Fibroblast of the aortic adventitia (primary cell): ENCODE data around the gene LTBP1. TPM values are rescaled to one million over a fixed set of nuclear protein-coding genes. Genes with fewer than 3 reads are reported as not detected.

Experiments used
- DNase-seq: peaks from one replicate; pipeline ENCODE4 v3.0.0-alpha.2; 2010; ENCODE audit warnings: low read depth
- H3K4me3 ChIP-seq: 2 replicates; pipeline ENCODE4 v1.5.1; 2011; ENCODE audit warnings: low read depth, mild to moderate bottlenecking, control low read depth, low read length, moderate library complexity
- total RNA-seq: library from RNA; depleted of rRNA; stranded (reverse); fragments of >200 nt; gene quantifications from 2 replicates; pipeline ENCODE4 v1.2.3, GENCODE V29; 2012; ENCODE audit warnings: low replicate concordance
- TF ChIP-seq, protein P1 (sequence below): IDR thresholded peaks from 2 replicates; pipeline ENCODE4 v1.5.1; 2011; ENCODE audit warnings: mild to moderate bottlenecking, low read length, control low read depth, inconsistent platforms; ENCODE audit not compliant: insufficient read depth

LTBP1 gene
- total RNA-seq, 1 donor, result 947 TPM

DNA sequence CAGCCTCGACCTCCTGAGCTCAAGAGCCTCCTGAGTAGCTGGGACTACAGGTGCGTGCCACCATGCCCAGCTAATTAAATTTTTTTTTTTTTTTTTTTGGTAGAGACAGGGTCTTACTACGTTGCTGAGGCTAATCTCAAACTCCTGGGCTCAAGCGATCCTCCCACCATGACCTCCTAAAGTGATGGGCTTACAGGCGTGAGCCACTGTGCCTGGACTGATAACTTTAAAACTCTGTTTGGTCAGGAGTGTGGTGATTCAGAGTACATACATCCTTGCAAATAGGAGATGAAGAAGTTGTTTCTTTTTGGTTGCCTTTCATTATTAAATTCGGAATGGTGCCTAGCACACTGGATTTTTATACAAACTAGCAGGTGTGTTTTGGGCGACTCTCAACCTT lies 73.0 kb downstream of the LTBP1 start:
- TF ChIP-seq, protein P1, sequence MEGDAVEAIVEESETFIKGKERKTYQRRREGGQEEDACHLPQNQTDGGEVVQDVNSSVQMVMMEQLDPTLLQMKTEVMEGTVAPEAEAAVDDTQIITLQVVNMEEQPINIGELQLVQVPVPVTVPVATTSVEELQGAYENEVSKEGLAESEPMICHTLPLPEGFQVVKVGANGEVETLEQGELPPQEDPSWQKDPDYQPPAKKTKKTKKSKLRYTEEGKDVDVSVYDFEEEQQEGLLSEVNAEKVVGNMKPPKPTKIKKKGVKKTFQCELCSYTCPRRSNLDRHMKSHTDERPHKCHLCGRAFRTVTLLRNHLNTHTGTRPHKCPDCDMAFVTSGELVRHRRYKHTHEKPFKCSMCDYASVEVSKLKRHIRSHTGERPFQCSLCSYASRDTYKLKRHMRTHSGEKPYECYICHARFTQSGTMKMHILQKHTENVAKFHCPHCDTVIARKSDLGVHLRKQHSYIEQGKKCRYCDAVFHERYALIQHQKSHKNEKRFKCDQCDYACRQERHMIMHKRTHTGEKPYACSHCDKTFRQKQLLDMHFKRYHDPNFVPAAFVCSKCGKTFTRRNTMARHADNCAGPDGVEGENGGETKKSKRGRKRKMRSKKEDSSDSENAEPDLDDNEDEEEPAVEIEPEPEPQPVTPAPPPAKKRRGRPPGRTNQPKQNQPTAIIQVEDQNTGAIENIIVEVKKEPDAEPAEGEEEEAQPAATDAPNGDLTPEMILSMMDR, result no peak
- H3K4me3 ChIP-seq, result no peak overlapping the region
- DNase-seq, result no peak

- H3K4me3 ChIP-seq, result no peak overlapping the region
- TF ChIP-seq, protein P1, result no peak
- no peak for DNase-seq
Measured at GRCh38 chr2:33020883-33021282, 74.1 kb downstream of the LTBP1 start.

DNA sequence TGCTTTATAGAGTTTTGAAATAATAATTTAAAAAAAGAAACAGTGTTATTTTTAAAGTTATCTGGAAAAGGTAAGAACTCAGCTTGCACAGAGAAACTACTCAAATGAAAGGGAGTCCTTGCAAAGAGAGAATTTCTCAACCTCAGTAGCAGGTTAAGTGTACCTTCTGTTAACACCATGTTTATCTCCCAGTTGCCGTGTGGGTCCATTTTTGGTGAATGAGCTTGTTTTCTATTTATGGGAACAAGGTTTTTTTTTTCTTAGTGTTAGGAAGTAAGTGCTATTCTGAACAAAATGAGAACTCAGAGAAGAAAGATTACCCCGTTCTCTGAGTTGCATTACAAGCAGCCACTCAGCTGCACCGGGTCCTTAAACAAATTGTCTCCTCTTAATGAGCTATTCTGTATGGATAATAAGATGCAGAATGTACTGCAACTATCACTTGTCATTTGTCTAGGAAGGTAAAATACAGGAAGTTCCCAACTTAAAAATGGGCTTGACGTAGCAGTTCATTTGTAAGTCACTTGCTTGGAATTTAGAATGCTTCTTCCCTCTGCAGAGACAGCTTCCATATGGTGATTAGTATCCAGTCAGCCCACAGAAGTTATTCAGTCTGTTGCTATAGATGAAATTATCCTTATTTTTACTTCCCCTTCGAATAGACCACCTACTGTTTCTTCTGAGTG lies 74.9 kb downstream of the LTBP1 start:
- TF ChIP-seq, protein P1, result no peak
- no peak overlapping the region for H3K4me3 ChIP-seq
- peak; percentile 62 for DNase-seq

DNA sequence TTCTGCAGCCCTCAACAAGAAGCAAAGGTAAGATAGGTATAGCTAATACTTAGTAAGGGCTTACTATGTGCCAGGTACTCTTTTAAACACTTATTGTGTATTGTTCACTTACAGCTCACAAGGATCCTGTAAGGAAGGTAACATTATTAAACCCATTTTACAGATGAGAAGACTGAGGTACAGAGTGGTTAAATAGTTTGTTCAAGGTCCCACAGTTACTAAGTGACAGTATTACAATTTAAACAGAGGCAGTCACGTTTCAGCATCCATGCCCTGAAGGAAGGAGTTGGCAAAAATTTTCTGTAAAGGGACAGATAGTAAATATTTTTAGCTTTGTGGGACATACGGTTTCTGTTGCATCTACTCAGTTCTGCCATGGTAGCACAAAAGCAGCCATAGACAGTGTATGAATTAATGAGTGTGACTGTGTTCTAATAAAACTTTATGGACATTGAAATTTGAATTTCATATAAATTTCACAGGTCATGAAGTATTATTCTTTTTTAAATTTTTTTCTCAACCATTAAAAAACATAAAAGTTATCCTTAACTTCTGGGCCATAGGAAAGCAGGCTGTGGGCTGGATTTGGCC lies 75.7 kb downstream of the LTBP1 start:
- H3K4me3 ChIP-seq, result no peak overlapping the region
- TF ChIP-seq, protein P1, result no peak
- DNase-seq, result no peak

DNA sequence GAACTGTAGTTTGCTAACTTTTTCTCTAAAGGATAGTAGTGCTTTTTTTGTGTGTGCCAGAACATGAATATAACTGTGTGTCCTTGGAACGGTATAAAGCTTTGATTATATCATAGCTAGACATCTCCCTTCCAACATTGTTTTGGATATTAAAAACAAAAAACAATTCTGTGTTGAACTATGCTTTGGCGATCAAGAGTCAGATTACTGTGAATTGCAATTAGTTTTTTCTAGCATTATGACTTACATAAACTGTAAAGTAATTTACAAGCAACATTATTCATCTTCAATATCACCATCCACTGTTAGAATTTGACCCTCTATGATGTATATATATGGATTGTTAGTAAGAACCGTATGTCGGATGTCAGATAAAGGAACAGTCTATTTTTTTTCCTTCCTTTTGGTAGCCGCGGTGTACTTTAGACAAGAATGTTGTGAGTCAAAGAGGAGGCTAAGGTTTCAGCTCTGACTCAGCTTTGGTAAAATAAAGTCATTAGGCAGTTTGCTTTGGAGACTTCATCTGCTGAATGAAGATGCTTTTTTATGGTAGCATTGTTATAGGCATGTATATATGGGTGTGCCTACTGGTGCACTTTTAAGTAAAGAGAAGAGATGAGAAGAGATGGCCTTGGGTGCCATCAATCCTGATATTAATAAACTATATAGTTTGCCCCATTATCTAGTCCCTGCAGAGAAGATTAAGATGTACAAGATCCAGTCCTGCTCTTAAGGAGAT lies 76.4 kb downstream of the LTBP1 start:
- peak; percentile 82 for DNase-seq
- TF ChIP-seq, protein P1, result no peak
- no peak overlapping the region for H3K4me3 ChIP-seq

GRCh38 chr2:33023728-33024500 lies 77.2 kb downstream of the LTBP1 start:
- H3K4me3 ChIP-seq, result no peak overlapping the region
- DNase-seq, result peak; percentile 38
- TF ChIP-seq, protein P1, result no peak
